GM12878 (cell line): Measurements from ENCODE around the gene PDE6G.

Source experiments
- EP300 ChIP-seq, 2 experiments: fragments of 150-350 bp in 1 of 2; IDR thresholded peaks; 2 replicates each; pipeline ENCODE4 v1.6.1; 2011 to 2012; ENCODE audit warnings: low read depth in 2 of 2, low read length in 2 of 2, borderline replicate concordance in 1 of 2, improper control_type of control experiment in 1 of 2, inconsistent platforms in 1 of 2; ENCODE audit not compliant: control insufficient read depth in 1 of 2
- JUNB ChIP-seq: IDR thresholded peaks from 2 replicates; pipeline ENCODE4 v1.6.1; 2016; ENCODE audit warnings: antibody characterized with exemption, mild to moderate bottlenecking
- NFIC ChIP-seq: IDR thresholded peaks from 2 replicates; pipeline ENCODE4 v1.6.1; 2012; ENCODE audit warnings: low read depth, mild to moderate bottlenecking, inconsistent platforms, low read length, moderate library complexity

- TF ChIP-seq JUNB: no peak
- TF ChIP-seq NFIC: no peak
- no peak for TF ChIP-seq EP300 (IDR thresholded peaks at IDR 0.05; ENCODE audit: borderline replicate concordance in 1 of 2, control insufficient read depth in 1 of 2, low read depth in 2 of 2, low read length in 2 of 2)
Measured at GRCh38 chr17:81616877-81617276, 39.5 kb downstream of the PDE6G start.
